ENCODE results near the gene HDAC9. TPM values are rescaled to one million over a fixed set of nuclear protein-coding genes. Genes with fewer than 3 reads are reported as not detected.
A peak's percentile ranks its signal among the peaks of the same experiment; 100 is the strongest.

HDAC9 gene
- total and polyA plus RNA-seq, 2 donors = 3.3 to 61.6 TPM

GRCh38 chr7:18472161-18472483 lies 23.4 kb upstream of the HDAC9 start:
- 98% methylated on average over 2 of the region's 2 CpGs for WGBS
- no peak overlapping the region for H3K27ac ChIP-seq (ENCODE audit: low read depth)
- DNase-seq (ENCODE audit: extremely low spot score) = no peak
- no peaks in the 10 kb centered on the region for H3K36me3 ChIP-seq (ENCODE audit: insufficient read depth)
- no peaks in the 10 kb centered on the region for H3K4me1 ChIP-seq (ENCODE audit: insufficient read depth)
- no peak overlapping the region for H3K4me3 ChIP-seq (ENCODE audit: low read depth, low read length)

DNA sequence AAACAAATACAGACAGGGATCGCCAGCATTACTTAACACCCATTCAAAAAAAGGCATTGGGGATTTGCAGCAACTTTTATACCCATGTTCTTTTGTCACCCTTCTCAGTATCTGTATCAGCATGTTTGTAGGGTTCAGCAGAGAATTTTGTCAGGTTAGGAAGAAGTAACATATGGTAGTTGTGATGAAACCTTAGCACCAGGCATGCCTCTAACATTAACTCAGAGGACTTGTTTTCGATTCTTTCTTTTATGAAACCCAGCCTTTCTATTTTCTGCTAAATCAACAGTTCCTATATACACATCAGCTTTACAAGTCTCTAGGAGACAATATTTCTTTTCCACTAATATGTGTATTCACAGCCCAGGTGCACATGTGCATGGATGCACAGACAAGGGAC lies 22.4 kb upstream of the HDAC9 start:
- no peak overlapping the region for H3K27ac ChIP-seq (ENCODE audit: low read depth)
- no peaks in the 10 kb centered on the region for H3K36me3 ChIP-seq (ENCODE audit: insufficient read depth)
- over 99% methylated on average over 2 of the region's 2 CpGs for WGBS
- no peak overlapping the region for H3K4me3 ChIP-seq (ENCODE audit: low read depth, low read length)
- no peak for DNase-seq (ENCODE audit: extremely low spot score)
- no peaks in the 10 kb centered on the region for H3K4me1 ChIP-seq (ENCODE audit: insufficient read depth)

DNA sequence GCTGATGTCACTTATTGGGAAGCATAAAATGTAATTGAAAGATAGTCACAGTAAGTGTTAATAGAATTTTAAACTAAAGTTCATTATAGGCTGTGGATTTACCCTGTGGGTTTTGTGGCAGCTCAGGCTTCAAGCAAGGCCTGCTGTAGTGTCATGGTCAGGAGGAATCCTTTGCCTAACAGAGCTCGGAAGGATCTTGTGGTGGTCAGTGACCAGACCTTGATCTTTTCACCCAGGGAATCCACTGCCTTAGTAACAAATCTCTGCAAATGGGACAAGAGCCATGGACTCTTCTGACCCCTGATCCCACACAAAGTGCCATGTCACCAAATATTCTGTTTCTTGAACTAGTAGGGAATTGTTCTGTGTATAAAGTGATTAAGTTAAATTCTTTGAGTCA lies 20.6 kb upstream of the HDAC9 start:
- 77% methylated on average over 1 of the region's 1 CpG for WGBS
- no peak for DNase-seq (ENCODE audit: extremely low spot score)
- Histone ChIP-seq H3K4me3 (ENCODE audit: low read depth, low read length) (no peak overlapping the region), H3K36me3 (ENCODE audit: insufficient read depth) (no peaks in the 10 kb centered on the region), H3K27ac (ENCODE audit: low read depth) (no peak overlapping the region), H3K4me1 (ENCODE audit: insufficient read depth) (no peaks in the 10 kb centered on the region)

DNA sequence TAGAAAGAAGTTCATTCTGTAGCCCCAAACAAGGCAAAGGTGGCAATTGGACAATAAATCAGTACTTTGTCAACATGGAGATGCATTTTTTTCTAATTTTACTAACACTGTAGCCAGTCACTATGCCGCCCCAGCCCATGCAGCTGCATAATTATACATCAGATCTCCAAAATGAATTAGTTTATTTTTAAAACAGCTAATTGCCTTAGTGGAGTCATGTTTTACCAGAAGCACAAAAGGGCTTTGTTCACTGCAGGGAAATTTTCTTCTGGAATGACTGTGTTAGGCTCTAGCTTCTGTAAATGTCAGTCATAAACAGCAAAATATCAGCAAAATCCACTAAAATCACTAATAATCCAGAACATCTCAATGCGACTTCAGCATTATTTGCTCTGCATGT lies 20.1 kb upstream of the HDAC9 start:
- no peak for DNase-seq (ENCODE audit: extremely low spot score)
- WGBS = 89% methylated on average over 2 of the region's 2 CpGs
- H3K4me3 ChIP-seq (ENCODE audit: low read depth, low read length) = no peak overlapping the region
- no peak overlapping the region for H3K27ac ChIP-seq (ENCODE audit: low read depth)
- H3K36me3 ChIP-seq (ENCODE audit: insufficient read depth) = no peaks in the 10 kb centered on the region
- H3K4me1 ChIP-seq (ENCODE audit: insufficient read depth) = no peaks in the 10 kb centered on the region

- Histone ChIP-seq H3K4me3 (ENCODE audit: low read depth, low read length) (no peak overlapping the region), H3K27ac (ENCODE audit: low read depth) (no peak overlapping the region), H3K36me3 (ENCODE audit: insufficient read depth) (no peaks in the 10 kb centered on the region), H3K4me1 (ENCODE audit: insufficient read depth) (no peaks in the 10 kb centered on the region)
- 100% methylated on average over 1 of the region's 1 CpG for WGBS
- DNase-seq (ENCODE audit: extremely low spot score) = no peak
Measured at GRCh38 chr7:18481776-18482175, 13.8 kb upstream of the HDAC9 start.

GRCh38 chr7:18488049-18488448 lies 7.5 kb upstream of the HDAC9 start:
- no peak overlapping the region for H3K27ac ChIP-seq (ENCODE audit: low read depth)
- DNase-seq (ENCODE audit: extremely low spot score) = no peak
- 85% methylated on average over 1 of the region's 1 CpG for WGBS
- H3K4me1 ChIP-seq (ENCODE audit: insufficient read depth) = no peaks in the 10 kb centered on the region
- no peaks in the 10 kb centered on the region for H3K36me3 ChIP-seq (ENCODE audit: insufficient read depth)
- H3K4me3 ChIP-seq (ENCODE audit: low read depth, low read length) = no peak overlapping the region

DNA sequence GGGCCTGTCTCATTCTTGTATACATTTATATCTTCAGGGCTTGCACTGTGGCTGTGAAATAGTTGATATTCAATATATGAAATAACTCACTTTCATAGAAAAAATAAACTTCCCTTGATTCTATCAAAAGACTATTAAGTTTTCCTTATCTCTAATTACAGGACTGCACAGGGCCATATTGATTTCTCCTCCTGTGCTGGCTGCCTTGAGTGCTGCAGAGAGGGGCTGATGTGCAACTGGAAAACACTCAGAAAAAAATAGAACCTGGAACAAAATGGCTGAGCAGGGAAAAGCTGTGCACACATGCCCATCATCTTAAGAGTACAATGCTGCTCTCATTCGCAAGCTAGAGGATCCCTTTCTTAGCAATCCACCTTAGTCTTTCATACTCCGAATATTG lies 5.9 kb upstream of the HDAC9 start:
- H3K27ac ChIP-seq (ENCODE audit: low read depth) = no peak overlapping the region
- 98% methylated on average over 2 of the region's 2 CpGs for WGBS

DNA sequence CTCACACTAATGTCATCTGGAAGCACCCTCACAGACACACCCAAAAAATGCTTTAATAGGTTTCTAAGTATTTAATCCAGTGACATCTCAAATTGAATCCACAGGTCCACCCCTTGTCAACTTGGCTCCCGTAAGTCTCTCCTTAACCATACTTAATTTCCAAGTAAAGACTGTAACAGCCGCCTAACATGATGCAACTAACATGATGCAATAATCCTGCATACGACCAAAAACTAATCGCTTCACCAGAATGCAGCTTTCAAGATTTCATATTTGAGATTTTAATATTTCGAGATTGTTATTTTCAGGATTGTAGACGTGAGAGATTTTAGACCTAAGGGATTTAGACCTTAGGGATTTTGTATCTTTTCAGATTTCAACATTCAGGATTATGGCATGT lies 3.7 kb upstream of the HDAC9 start:
- WGBS = 94% methylated on average over 6 of the region's 6 CpGs
- DNase-seq (ENCODE audit: extremely low spot score) = no peak
- H3K4me3 ChIP-seq (ENCODE audit: low read depth, low read length) = no peak overlapping the region
- H3K27ac ChIP-seq (ENCODE audit: low read depth) = no peak overlapping the region
- H3K4me1 ChIP-seq (ENCODE audit: insufficient read depth) = no peaks in the 10 kb centered on the region
- no peaks in the 10 kb centered on the region for H3K36me3 ChIP-seq (ENCODE audit: insufficient read depth)

More for the DNA sequence above, 5.9 kb upstream of the HDAC9 start:
- DNase-seq (ENCODE audit: extremely low spot score) = no peak
- H3K4me1 ChIP-seq (ENCODE audit: insufficient read depth) = no peaks in the 10 kb centered on the region
- no peak overlapping the region for H3K4me3 ChIP-seq (ENCODE audit: low read depth, low read length)
- no peaks in the 10 kb centered on the region for H3K36me3 ChIP-seq (ENCODE audit: insufficient read depth)

GRCh38 chr7:18494406-18494805 lies 1.1 kb upstream of the HDAC9 start:
- Histone ChIP-seq H3K4me1 (ENCODE audit: insufficient read depth) (no peaks in the 10 kb centered on the region), H3K36me3 (ENCODE audit: insufficient read depth) (no peaks in the 10 kb centered on the region), H3K27ac (ENCODE audit: low read depth) (no peak overlapping the region), H3K4me3 (ENCODE audit: low read depth, low read length) (no peak overlapping the region)
- WGBS = 93% methylated on average over 3 of the region's 3 CpGs
- no peak for DNase-seq (ENCODE audit: extremely low spot score)

- WGBS = 42% methylated on average over 3 of the region's 3 CpGs
- no peak for DNase-seq (ENCODE audit: extremely low spot score)
- no peak overlapping the region for H3K27ac ChIP-seq (ENCODE audit: low read depth)
- no peaks in the 10 kb centered on the region for H3K4me1 ChIP-seq (ENCODE audit: insufficient read depth)
- no peak overlapping the region for H3K4me3 ChIP-seq (ENCODE audit: low read depth, low read length)
- H3K36me3 ChIP-seq (ENCODE audit: insufficient read depth) = no peaks in the 10 kb centered on the region
Measured at GRCh38 chr7:18494821-18495408, 634 bp upstream of the HDAC9 start.

GRCh38 chr7:18496341-18496700 lies 772 bp downstream of the HDAC9 start:
- WGBS = 19% methylated on average over 3 of the region's 3 CpGs
- no peak for DNase-seq (ENCODE audit: extremely low spot score)
- Histone ChIP-seq H3K36me3 (ENCODE audit: insufficient read depth) (no peaks in the 10 kb centered on the region), H3K4me1 (ENCODE audit: insufficient read depth) (no peaks in the 10 kb centered on the region), H3K4me3 (ENCODE audit: low read depth, low read length) (peak overlapping the region; percentile 43), H3K27ac (ENCODE audit: low read depth) (no peak overlapping the region)

DNA sequence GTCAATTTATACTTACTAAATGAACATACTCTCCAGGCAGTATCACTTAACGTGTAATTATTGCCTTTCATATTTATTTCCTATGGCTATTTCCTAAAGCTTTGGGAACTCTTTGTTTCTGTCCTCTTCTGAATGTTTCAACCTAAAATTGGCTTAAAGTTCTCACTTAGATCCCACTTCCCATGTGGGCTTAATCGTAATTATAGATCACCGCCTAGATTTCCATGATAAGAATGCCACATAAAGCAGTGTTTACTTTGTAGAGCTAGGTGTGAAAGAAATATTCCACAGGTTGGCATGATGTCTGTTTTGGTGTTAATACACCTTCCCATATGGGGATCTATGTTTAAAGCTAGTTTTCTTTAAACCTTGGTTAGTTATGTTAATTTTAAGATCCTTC lies 1.5 kb downstream of the HDAC9 start:
- Histone ChIP-seq H3K36me3 (ENCODE audit: insufficient read depth) (no peaks in the 10 kb centered on the region), H3K27ac (ENCODE audit: low read depth) (no peak overlapping the region), H3K4me3 (ENCODE audit: low read depth, low read length) (no peak overlapping the region), H3K4me1 (ENCODE audit: insufficient read depth) (no peaks in the 10 kb centered on the region)
- 71% methylated on average over 3 of the region's 3 CpGs for WGBS
- DNase-seq (ENCODE audit: extremely low spot score) = no peak

DNA sequence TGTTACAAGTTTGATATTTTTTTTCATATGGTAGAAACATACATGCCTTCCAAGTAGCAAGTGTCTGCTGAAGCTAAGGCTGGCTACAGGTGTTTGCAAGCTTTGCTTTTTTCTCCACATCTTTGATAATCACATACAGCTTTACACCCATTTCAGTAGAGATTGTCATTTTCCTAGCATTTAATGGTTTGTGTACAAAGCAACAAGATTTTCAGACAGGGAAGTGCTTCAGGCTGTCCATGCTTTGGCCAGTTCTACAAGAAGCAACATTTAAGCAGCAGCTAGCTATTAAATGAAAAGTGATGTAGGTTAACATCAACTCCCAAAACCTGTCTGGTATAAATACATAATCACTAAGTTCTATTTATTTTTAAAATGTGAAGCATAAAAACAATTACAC lies 2.3 kb downstream of the HDAC9 start:
- no peaks in the 10 kb centered on the region for H3K4me1 ChIP-seq (ENCODE audit: insufficient read depth)
- H3K4me3 ChIP-seq (ENCODE audit: low read depth, low read length) = no peak overlapping the region

DNA sequence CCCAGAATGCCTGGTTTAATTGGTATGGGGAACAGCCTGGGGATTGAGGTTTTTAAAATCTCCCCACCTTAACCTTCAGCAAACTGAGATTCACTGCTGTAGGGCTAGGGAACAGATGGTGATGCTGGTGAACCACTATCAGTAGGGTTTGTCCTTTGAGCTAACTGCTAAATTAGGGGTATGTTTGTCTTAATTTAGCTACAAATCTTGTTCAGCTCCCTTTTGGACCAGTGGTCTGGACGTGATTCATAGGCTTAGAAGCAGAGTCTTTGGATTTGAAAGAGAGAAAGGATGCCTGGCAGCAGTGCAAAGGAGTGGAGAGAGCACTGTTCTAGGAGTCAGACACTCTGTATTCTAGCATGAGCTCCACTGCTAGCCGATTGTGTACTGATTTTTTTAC lies 2.8 kb downstream of the HDAC9 start:
- WGBS = 79% methylated on average over 2 of the region's 2 CpGs
- DNase-seq (ENCODE audit: extremely low spot score) = no peak
- Histone ChIP-seq H3K27ac (ENCODE audit: low read depth) (no peak overlapping the region), H3K4me1 (ENCODE audit: insufficient read depth) (no peaks in the 10 kb centered on the region), H3K36me3 (ENCODE audit: insufficient read depth) (no peaks in the 10 kb centered on the region), H3K4me3 (ENCODE audit: low read depth, low read length) (no peak overlapping the region)

More for the DNA sequence above, 2.3 kb downstream of the HDAC9 start:
- DNase-seq (ENCODE audit: extremely low spot score) = no peak
- Histone ChIP-seq H3K36me3 (ENCODE audit: insufficient read depth) (no peaks in the 10 kb centered on the region), H3K27ac (ENCODE audit: low read depth) (no peak overlapping the region)
